Measurements from ENCODE around the gene INSM2.

GRCh38 chr14:35558680-35559079 is 24.7 kb downstream of the INSM2 start:
- TF ChIP-seq EZH2 (IDR thresholded peaks at IDR 0.05): no peak
- TF ChIP-seq POLR2AphosphoS5 (IDR thresholded peaks at IDR 0.05; ENCODE audit: borderline replicate concordance, low read depth, low read length): no peak
- no peak for TF ChIP-seq FOXP2 (optimal IDR thresholded peaks at IDR 0.05; ENCODE audit: control extremely low read depth, extremely low read length, insufficient read depth)
